GM19023 (cell line): Measurements from ENCODE around the gene CFAP54.

Experiments used
- ATAC-seq: cut with Tn5 transposase; IDR thresholded peaks from one replicate; pipeline ENCODE4 v1.9.1; 2021; ENCODE audit warnings: mild to moderate bottlenecking, moderate library complexity; ENCODE audit not compliant: unreplicated experiment

The CFAP54 gene

DNA sequence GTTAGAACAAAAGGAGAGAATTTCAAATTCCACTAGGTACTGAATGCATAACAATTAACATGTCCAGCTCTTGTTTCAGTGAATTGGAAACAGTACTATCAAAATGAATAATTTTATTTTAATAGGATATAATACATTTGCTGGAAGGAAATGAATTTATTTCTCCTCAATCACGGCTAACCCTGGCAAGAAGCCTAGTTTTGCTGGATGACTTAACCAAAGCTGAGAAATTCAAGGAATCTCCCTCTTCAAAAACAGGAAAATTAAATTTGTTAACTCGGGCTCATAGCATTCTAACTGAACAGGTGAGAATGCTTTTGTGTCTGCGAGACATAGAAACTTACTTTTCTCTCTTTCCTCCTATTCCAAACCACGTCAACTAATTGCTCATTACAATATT lies 254.2 kb downstream of the CFAP54 start:
- ATAC-seq = no peak

DNA sequence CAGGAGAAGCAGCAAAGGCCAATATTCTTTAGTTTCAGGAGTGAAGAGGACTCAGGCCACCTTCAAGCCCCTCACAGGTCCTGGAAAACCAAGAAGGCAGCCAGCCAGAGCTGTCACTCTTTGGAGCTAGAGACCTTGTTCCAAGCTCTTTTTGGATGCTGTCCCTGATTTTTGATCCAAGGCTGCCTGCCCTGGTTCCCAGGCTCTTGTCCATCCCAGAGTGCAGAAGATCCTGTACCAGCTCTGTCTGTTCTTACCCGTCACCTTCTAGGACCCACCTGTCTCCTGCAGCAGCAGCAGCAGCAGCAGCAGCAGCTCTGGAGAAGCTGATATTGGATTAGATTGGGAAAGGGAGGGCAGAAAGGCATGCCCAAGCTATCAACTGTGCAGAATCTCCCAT lies 260.6 kb downstream of the CFAP54 start:
- no peak for ATAC-seq

DNA sequence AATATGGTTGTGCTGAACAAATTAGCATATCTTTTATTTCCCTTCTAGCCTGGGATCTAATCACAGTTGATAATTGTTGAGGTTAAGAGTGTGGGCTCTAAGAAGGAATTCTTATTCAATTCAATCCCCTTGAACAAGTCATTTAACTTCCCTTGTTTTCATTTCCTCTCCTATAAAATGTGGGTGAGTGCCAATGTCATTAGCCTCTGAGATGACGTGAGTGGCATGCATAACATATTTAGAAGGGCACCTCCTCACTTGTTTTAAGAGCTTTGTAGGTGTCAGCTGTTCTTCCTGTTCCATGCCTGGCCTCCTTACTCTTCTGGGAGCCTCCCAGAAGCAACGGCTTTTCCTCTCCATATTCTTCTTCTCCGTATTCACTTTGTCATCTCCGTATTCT lies 262.2 kb downstream of the CFAP54 start:
- ATAC-seq = no peak

DNA sequence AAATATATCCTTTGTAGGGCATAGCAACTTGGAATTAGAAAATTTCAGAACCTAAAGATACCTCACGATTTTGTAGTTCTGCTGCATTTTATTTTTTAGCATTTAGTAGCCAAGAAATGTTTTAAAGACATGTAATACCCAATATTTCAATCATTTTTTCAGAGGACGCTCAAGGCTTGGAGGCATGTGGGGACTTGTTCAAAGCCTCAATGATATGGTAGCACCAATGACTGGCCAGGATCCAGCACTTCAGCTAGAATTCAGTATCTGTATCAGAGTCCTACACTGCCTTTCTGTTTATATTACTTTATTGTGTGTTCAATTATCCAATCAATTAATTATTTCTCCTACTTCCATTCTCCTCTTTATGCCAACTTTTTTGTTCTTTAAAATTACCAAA lies 262.8 kb downstream of the CFAP54 start:
- no peak for ATAC-seq

DNA sequence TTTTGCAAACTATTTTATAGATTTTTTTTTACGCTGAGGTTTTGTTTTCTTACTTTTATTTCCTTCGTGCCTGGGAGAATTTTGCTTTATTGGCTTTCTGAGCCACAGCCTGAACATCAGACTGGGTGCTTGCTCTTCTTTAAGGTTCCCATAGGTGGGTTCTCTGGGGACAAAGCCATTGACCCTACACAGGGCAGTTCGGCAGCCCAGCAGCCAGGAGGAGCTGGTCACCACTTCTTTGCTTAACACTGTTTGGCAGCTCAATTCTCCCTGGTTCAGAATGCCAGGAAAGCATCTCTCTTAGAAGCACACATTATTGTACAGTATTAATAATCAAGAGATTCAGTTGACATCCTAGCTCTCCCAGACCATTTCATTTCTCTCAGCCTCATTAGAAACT lies 276.9 kb downstream of the CFAP54 start:
- ATAC-seq = no peak

DNA sequence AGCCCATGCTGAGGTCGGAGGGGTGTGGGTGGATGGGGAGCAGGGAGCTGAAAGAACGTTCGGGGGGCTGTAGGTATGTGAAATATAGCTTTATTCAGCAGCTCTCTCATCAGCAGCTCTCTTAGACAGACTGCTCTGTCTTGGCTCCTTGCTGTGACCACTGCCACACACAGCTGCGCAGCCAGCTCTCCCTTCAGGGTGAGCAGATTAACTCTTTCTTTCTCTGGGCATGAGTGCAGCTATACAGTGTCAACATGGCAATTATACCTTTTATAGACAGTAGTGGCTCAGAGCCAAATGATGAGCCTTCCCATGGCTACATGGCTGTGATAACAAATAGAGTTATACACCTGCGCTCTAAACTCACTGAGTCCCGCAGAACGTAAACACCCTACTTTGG lies 280.0 kb downstream of the CFAP54 start:
- ATAC-seq = no peak

DNA sequence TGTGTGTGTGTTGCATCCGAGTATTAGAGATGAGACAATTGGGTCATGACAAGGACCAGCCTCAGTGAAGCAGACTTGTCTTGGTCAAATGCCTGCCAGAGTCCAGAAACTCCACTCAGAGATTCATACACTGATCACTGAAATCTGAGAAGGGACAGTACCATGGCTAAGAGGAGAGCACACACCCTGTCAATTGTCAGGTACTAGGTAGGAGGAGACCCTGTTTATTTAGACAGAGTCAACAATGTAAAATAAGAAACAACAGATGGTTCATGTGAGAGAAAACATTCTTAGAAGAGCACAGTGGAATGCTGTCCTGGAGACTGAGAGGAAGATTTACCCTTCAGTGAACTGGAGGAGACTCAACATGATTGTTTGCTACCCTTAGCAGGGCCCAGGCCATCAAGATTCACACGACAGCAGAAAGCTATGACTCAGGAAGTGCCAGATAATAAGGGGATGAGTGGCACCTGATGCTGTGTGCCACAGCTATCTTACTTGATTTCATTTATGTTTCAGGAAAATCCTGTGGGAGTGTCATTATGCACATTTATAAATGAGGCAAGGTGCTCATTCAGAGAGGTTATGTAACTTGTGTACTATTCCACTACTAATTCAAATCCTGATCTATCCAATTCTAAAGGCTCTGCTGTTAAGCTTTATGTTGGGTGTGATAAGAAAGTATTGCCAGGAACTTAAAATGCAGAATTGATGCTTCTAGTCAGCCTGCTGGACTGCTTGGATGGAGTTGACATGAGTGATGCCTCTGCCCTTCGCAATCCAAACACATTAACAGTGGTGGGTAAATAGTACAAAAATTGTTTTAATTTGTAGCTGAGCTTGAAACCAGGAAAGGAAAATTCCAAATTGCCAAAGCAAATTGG lies 281.1 kb downstream of the CFAP54 start:
- ATAC-seq = no peak

DNA sequence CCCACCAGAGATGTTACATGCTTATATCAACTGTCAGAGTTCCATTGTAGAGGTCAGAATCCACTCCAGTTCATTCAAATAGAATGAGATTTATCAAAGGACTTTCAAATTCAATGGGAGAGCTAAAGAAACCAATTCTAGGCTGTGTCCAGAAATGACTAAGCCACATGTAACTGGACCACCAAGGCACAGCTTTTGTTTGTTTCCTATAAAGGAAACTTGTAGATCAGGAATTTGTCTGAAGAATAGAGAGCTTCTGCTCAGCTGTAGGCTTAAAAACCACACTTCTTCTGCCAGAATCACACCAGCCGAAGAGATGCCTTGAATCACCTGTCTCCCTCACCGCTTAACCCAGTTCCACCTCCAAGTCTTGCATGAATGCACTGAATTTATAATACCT lies 283.7 kb downstream of the CFAP54 start:
- no peak for ATAC-seq

DNA sequence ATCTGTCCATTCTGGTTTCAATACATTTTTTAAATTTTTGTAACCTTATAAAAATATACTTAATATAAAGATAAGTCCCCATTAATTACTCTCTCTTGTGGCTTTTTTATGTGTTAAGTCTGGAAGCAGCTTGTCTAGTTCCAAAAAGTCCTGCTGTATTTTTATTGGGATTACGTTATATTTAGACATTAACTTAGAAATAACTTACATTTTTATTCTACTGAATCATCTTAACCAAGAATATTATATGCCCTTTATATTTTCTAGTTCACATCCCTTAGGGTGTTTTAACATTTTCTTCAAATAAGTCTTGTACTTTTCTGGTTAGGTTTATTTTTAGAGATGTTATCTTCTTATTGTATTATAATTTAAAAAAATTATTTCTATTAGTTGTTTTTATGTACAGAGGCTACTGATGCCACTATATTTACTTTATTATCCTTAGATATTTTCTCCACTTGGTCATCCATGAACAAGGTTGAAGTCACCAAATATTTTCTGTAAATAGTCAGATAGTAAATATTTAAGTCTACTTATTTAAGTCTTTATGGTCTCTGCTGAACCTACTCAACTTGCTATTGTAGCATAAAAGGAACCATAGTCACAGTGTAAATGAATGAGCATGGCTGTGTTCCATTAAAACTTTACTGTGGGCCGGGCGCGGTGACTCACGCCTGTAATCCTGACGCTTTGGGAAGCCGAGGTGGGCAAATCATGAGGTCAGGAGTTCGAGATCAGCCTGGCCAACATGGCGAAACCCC lies 285.3 kb downstream of the CFAP54 start:
- ATAC-seq = no peak

DNA sequence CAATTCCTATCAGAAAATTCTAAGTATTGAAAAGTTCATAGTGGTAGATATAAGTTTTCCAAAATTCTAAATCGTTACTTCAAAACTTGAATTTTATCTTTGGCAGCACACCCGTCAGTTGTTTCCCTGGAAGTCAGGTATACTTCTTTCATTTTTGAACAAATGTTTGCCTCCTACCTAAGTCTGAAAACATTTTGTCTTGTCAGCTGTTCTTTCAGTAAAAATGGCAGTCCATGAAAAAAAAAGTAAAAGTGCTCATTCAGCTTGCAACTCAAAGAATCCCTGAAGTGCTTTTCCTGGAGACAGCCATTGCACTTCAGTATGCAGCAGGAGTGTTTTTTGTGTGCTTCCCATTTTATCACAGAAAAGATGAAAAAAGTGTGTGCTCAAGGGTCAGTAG lies 287.5 kb downstream of the CFAP54 start:
- ATAC-seq = no peak

DNA sequence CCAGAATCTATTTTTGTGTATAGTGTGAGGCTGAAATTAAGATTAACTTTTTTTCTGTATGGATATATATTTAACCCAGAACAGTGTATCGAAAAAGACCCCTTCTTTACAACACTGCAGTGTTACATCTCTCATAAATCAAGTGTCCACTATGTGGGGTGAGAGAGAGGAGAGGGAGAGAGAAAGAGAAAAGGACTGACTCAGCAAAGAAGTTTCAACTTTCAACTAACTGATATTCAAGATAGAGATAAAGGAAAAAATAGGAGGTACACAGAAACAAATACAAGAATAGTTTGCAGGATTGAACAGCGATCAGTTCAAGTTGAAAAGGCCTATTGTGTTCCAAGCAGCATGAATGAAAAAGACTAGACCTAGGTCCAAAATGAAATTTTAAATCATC lies 291.0 kb downstream of the CFAP54 start:
- no peak for ATAC-seq

DNA sequence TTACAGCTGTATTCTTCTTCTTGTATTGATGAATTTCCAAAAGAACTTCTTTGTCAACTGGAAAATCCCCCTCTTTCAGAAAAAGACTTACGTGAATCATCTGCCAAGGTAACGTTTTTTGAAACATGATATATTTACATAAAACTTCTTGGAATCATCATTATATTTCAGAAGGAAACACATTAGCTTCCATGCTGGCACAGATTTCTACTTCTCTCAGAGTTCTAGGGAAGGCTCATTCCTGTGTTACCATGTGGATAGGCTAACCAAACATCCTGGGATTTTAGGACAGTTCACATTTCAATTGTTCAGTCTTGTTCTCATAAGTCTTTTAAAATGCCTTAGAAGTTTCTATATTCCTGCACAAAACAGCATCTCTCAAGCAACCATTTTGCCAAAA lies 297.4 kb downstream of the CFAP54 start:
- ATAC-seq = no peak

DNA sequence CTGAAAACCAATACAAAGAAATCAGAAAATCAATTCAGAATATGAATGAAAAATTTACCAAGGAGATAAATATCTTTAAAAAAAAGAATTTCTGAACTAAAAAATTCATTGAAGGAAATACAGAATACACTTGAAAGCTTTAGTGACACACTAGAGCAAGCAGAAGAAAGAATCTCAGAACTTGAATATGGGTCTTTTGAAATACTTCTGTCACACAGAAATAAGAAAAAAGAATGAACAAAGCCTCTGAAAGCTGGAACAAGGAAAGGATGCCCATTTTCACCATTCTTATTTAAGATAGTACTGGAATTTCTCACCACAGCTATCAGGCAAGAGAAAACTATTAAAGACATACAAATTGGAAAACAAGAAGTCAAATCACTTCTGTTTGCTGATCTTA lies 314.6 kb downstream of the CFAP54 start:
- no peak for ATAC-seq

DNA sequence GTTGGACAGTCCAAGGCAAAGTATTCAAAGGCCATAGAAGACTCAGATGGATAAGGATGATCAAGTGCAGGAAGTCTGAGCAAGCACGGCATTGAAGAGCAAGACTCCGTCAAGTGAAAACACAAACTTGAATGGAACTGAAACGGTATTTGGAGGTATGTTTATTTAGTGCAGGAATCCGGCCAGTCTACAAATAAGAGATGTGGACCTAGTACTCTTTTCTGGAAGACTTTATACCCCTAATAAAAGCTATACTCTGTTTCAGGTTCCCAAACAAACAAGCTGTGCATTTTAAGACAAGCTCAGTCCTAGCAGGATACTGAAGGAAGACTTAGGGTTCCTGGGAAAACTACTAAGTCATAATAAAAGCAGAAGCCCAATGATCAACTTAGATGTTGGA lies 316.9 kb downstream of the CFAP54 start:
- no peak for ATAC-seq

DNA sequence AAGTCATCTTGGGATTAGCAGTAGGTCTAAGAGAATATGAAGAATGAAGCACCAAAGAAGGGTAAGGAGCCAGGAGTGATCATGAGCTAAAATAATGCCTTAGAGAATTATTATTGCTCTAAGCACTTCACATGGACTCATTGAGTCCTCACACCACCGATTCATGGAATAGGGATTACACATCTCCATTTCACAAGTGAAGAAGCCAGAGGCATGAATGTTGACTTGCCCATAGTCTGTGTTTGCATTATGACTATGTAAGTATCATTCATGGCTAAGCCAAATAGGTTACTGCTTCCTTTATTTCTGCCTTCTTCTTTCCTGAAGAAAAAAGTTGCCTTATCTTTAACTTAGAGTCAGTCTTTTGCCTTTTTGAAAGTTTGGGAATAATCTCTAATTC lies 318.4 kb downstream of the CFAP54 start:
- ATAC-seq = no peak

DNA sequence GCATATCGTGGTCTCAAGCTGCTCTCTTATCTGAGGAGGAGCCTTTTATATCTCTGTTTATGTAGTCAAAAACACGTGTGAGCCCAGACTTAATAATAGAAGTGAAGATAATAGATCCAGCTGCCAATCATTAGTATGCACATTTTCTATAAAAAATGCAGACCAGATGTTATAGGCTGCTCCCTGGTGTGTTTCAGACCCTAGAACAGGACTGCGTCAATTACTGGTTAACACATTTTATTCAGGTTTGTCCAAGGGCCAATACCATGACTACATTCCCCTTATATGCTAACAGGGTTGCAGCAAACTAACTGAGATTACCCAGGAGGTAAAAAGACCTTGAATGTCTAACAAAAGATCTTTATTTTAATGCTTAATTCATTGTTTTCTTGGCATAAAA lies 319.2 kb downstream of the CFAP54 start:
- no peak for ATAC-seq

DNA sequence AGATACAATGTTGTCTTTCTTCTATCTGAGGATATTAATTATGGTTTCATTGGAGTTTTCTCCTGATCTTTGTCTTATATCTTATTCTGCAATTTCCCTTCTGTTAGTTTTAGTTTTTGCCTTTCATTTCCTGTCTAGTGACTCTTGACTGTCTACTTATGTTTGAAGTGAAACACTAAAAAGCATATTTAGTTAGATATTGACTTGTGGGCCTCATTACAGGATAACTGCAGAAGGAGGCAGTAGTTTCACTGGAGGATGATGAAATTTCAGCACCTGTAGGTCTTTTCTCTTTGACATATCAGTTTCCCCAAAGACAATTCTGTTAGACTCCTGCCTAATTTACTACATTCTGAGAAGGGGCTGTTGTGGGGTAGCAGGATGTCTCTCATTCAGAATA lies 320.1 kb downstream of the CFAP54 start:
- no peak for ATAC-seq

DNA sequence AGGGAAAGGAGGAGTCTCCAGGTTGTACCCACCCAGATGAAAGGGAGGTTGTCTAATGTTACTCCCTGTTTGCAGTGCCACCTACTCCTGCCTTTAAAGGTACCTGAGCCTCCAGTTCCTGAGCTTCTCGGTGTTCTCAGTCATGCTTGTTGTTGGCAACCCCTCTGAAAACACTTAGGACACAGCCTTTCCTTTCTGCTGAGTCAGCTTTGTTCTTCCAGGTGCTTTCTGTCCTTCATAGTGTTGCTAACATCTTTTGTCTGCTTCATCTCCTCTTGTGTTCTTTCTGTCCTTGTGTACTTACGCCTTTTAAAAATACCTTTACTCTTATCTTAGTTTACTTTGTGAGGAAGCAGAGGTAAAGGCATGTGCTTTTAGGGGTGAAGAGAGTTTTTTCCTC lies 320.7 kb downstream of the CFAP54 start:
- ATAC-seq = no peak

DNA sequence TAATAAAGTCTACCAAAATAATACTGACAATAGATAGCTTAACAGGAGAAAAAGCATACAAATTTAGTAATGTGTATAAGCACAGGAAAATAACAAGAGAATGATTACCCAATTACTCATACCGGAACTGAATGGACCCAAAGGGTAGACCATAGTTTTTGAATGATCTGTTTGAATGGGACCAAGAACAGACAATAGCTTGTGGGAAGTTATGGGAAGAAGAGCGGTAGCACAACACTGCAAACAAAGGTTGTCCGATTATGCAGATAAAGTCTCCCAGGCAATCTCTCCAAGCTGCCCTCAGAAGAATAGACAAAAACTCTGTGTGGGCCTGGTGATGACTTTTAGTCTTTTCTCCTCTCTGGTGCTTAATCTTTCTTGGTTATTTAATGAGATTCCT lies 321.1 kb downstream of the CFAP54 start:
- no peak for ATAC-seq

DNA sequence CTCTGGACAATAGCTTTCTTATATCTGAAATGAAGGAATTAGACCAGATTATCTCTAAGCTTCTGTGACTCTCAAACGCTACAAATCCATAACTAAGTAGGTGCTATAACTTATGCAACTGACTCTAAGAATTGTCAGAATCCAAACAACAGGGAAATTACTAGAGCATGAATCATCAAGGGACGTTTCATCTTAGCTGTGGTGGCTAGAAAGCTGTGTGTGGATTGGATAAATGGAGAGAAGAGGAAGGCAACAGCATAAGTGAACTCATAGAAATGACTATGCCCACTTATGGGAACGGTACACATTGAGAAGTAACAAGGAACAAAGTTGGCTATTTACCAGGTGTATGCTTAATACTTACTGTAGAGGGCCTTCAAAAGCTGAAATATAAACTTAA lies 321.7 kb downstream of the CFAP54 start:
- ATAC-seq = no peak

DNA sequence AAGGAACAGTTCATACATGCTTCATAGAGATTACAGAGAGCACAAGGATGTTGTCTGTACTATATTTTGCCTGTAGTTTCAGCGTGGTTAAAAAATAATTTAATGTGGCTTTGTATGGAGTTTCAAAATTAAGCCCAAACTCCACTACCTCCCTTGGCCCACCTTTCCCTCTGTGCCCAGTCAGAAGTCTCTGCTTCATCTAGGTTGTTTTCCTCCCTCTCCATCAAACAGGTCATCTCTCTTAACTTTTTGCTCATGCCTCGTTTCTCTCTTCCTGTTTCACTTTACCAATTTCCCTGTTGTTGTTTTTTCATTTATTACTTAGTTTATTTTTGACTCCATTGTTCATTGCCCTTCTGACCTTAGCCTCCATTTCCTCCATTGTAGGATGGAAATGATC lies 322.8 kb downstream of the CFAP54 start:
- no peak for ATAC-seq

DNA sequence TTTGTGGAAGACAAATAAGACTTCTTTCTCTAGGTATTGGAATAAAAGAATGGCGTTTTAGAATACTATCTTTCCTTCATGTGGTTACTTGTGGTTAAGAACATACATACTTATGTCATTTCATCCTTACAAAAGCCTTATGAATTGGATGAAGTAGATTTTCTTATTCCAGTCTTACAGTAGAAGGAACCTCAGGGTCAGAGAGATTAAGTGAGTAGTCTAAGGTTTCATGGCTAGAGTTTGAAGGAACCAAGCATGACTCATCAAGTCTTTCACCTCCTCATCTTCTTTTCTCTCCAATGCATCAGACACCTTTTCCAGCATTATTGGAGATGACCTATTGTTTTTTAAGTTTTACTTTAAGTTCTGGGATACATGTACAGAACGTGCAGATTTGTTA lies 324.8 kb downstream of the CFAP54 start:
- no peak for ATAC-seq
